Caco-2 (cell line): Measurements from ENCODE around the gene OSBPL5. TPM values are rescaled to one million over a fixed set of nuclear protein-coding genes. Genes with fewer than 3 reads are reported as not detected.

Experiments
- BruUV-seq: library from RNA; stranded (reverse); fragments of 400-500 nt; replicated peaks from 2 replicates; lab custom pipeline; 2021; lab: Mats Ljungman, UMichigan
- CTCF ChIA-PET: fragments of 300-600 bp; sonication (Branson Sonifier 250); formaldehyde crosslinking; loops from one replicate; lab custom pipeline; 2022; ENCODE audit warnings: antibody characterized with exemption; lab: Charles Lee
- POLR2A ChIA-PET: fragments of 300-600 bp; sonication (Branson Sonifier 250); formaldehyde crosslinking; loops from one replicate; lab custom pipeline; 2022; ENCODE audit warnings: antibody characterized with exemption; lab: Charles Lee
- DNase-seq, 2 experiments: peaks; one replicate each; pipeline versions ENCODE4 v3.0.0 to v3.0.0-alpha.2; 2020 to 2022
- H3K27me3 ChIP-seq: replicated peaks from 2 replicates; pipeline ENCODE4 v1.6.0; 2011; ENCODE audit warnings: low read length; ENCODE audit not compliant: control insufficient read depth, insufficient read depth
- H3K36me3 ChIP-seq: 2 replicates; pipeline ENCODE4 v1.5.1; 2011; ENCODE audit warnings: low read length; ENCODE audit not compliant: control insufficient read depth, insufficient read depth
- H3K4me1 ChIP-seq: fragments of 250-450 bp; sonication (Bioruptor Pico); 2 replicates; pipeline ENCODE4 v1.5.1; 2020; ENCODE audit warnings: mild to moderate bottlenecking
- H3K4me3 ChIP-seq: 2 replicates; pipeline ENCODE4 v1.5.1; 2011; ENCODE audit warnings: low read depth, mild to moderate bottlenecking, control low read depth, low read length
- H3K9me3 ChIP-seq: fragments of 250-450 bp; sonication (Bioruptor Pico); 2 replicates; pipeline ENCODE4 v1.5.1; 2020; ENCODE audit warnings: mild to moderate bottlenecking, moderate library complexity
- H3K27ac Mint-ChIP-seq: one replicate; pipeline ENCODE4 v1.8.0; 2022; ENCODE audit warnings: mixed read lengths; ENCODE audit not compliant: unreplicated experiment
- H3K27me3 Mint-ChIP-seq: one replicate; pipeline ENCODE4 v1.8.0; 2022; ENCODE audit warnings: mixed read lengths; ENCODE audit not compliant: insufficient read depth, unreplicated experiment
- H3K36me3 Mint-ChIP-seq: one replicate; pipeline ENCODE4 v1.8.0; 2022; ENCODE audit warnings: mild to moderate bottlenecking, mixed read lengths; ENCODE audit not compliant: insufficient read depth, unreplicated experiment
- H3K4me1 Mint-ChIP-seq: one replicate; pipeline ENCODE4 v1.8.0; 2022; ENCODE audit warnings: low read depth, mixed read lengths; ENCODE audit not compliant: unreplicated experiment
- H3K4me3 Mint-ChIP-seq: one replicate; pipeline ENCODE4 v1.8.0; 2022; ENCODE audit warnings: mild to moderate bottlenecking, moderate library complexity, mixed read lengths; ENCODE audit not compliant: unreplicated experiment
- H3K9me3 Mint-ChIP-seq: one replicate; pipeline ENCODE4 v1.8.0; 2022; ENCODE audit warnings: mixed read lengths; ENCODE audit not compliant: unreplicated experiment
- intact Hi-C: fragments of 100-400 bp; cut with micrococcal nuclease; formaldehyde crosslinking; loops from one replicate; pipeline ENCODE4 v1.10.0; 2022; ENCODE audit not compliant: unreplicated experiment
- total RNA-seq: library from RNA; stranded (reverse); gene quantifications from 2 replicates; pipeline ENCODE4 v1.2.3, GENCODE V29; 2022
- TF ChIP-seq, protein P1 (sequence below), 2 experiments: fragments of 200-600 bp in 1 of 2; IDR thresholded peaks; 1 replicate in 1 of 2; 2 replicates in 1 of 2; pipeline versions ENCODE4 v1.5.1 to v1.8.0; 2011 to 2022; ENCODE audit warnings: antibody characterized with exemption in 1 of 2, control low read depth in 1 of 2, inconsistent platforms in 1 of 2, low read depth in 1 of 2, low read length in 1 of 2, mild to moderate bottlenecking in 1 of 2, moderate library complexity in 1 of 2; ENCODE audit not compliant: insufficient read depth in 1 of 2, severe bottlenecking in 1 of 2, unreplicated experiment in 1 of 2

The OSBPL5 gene
- total RNA-seq, 1 experiment from 2014 or later: 4.9 TPM

GRCh38 chr11:3174387-3174786 is 9.3 kb upstream of the OSBPL5 start:
- no TSS peak for BruUV-seq
- TF ChIP-seq, protein P1, sequence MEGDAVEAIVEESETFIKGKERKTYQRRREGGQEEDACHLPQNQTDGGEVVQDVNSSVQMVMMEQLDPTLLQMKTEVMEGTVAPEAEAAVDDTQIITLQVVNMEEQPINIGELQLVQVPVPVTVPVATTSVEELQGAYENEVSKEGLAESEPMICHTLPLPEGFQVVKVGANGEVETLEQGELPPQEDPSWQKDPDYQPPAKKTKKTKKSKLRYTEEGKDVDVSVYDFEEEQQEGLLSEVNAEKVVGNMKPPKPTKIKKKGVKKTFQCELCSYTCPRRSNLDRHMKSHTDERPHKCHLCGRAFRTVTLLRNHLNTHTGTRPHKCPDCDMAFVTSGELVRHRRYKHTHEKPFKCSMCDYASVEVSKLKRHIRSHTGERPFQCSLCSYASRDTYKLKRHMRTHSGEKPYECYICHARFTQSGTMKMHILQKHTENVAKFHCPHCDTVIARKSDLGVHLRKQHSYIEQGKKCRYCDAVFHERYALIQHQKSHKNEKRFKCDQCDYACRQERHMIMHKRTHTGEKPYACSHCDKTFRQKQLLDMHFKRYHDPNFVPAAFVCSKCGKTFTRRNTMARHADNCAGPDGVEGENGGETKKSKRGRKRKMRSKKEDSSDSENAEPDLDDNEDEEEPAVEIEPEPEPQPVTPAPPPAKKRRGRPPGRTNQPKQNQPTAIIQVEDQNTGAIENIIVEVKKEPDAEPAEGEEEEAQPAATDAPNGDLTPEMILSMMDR (IDR thresholded peaks at IDR 0.05; ENCODE audit: insufficient read depth in 1 of 2, low read depth in 1 of 2, low read length in 1 of 2, severe bottlenecking in 1 of 2, unreplicated experiment in 1 of 2): no peak
- Histone ChIP-seq H3K27me3 (no peaks in the 10 kb centered on the region; the same call in 1 of the 2 replicates), H3K36me3 (no peaks in the 10 kb centered on the region), H3K4me1 (no peaks in the 10 kb centered on the region), H3K4me3 (no peak overlapping the region), H3K9me3 (peaks cover 18% of the 10 kb centered on the region)
- no peaks in the 10 kb centered on the region for H3K36me3 Mint-ChIP-seq
- ChIA-PET POLR2A (no interaction called here), CTCF (no interaction called here)
- no peak overlapping the region for H3K27ac Mint-ChIP-seq
- no peak overlapping the region for H3K4me3 Mint-ChIP-seq
- intact Hi-C loops: no loop called here
- no peaks in the 10 kb centered on the region for H3K4me1 Mint-ChIP-seq
- no peak for DNase-seq
- H3K9me3 Mint-ChIP-seq: peaks cover 11% of the 10 kb centered on the region
- H3K27me3 Mint-ChIP-seq: peaks cover 8% of the 10 kb centered on the region

- Histone ChIP-seq H3K4me1 (no peaks in the 10 kb centered on the region), H3K4me3 (no peak overlapping the region), H3K36me3 (no peaks in the 10 kb centered on the region), H3K9me3 (peaks cover 18% of the 10 kb centered on the region), H3K27me3 (no peaks in the 10 kb centered on the region; the same call in 1 of the 2 replicates)
- H3K9me3 Mint-ChIP-seq: peaks cover 11% of the 10 kb centered on the region
- DNase-seq: no peak
- POLR2A ChIA-PET: no interaction called here
- intact Hi-C loops: no loop called here
- no peak overlapping the region for H3K27ac Mint-ChIP-seq
- H3K27me3 Mint-ChIP-seq: peaks cover 8% of the 10 kb centered on the region
- no peak overlapping the region for H3K4me3 Mint-ChIP-seq
- CTCF ChIA-PET: no interaction called here
- H3K36me3 Mint-ChIP-seq: no peaks in the 10 kb centered on the region
- TF ChIP-seq, protein P1 (IDR thresholded peaks at IDR 0.05; ENCODE audit: insufficient read depth in 1 of 2, low read depth in 1 of 2, low read length in 1 of 2, severe bottlenecking in 1 of 2, unreplicated experiment in 1 of 2): no peak
- H3K4me1 Mint-ChIP-seq: no peaks in the 10 kb centered on the region
- no TSS peak for BruUV-seq
Observed at GRCh38 chr11:3173795-3174194, 8.7 kb upstream of the OSBPL5 start.

DNA sequence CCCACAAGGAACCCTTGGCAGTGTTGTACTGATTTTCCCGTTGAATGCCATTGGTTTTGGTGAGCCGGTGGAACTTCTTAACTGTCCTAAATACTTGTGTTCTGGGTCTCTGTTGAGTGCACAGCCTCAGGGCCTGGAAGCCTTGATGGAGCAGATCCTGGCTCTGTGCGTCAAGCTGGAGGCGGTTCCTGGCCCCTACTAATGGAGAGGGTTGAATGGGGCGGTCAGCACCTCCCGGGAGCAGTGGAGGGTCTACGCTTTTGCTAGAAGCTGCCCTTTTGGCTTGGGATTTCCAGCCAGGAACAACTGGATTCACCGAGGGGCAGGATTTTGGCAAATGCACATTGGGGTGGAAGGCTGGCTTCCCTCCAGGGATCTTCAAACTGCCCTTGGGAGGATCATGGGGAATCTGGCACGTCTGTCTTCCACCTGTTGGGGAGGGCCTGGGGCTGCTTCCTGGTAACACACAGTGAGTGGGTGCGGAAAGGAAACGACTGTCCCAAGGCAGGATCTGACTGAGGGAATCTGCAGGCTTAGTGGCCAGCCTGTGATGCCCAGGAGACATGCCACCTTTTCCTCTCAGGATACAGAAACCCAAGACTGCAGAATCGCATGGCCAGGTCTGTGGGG is 6.9 kb upstream of the OSBPL5 start:
- no peak for DNase-seq
- Histone ChIP-seq H3K4me1 (no peaks in the 10 kb centered on the region), H3K27me3 (no peaks in the 10 kb centered on the region; the same call in 1 of the 2 replicates), H3K36me3 (no peaks in the 10 kb centered on the region), H3K9me3 (peaks cover 13% of the 10 kb centered on the region), H3K4me3 (no peak overlapping the region)
- no TSS peak for BruUV-seq
- TF ChIP-seq, protein P1 (IDR thresholded peaks at IDR 0.05; ENCODE audit: insufficient read depth in 1 of 2, low read depth in 1 of 2, low read length in 1 of 2, severe bottlenecking in 1 of 2, unreplicated experiment in 1 of 2): no peak
- H3K4me1 Mint-ChIP-seq: no peaks in the 10 kb centered on the region
- no peak overlapping the region for H3K27ac Mint-ChIP-seq
- peaks cover 3% of the 10 kb centered on the region for H3K9me3 Mint-ChIP-seq
- CTCF ChIA-PET: no interaction called here
- H3K27me3 Mint-ChIP-seq: peaks cover 8% of the 10 kb centered on the region
- intact Hi-C loops: no loop called here
- no peak overlapping the region for H3K4me3 Mint-ChIP-seq
- H3K36me3 Mint-ChIP-seq: no peaks in the 10 kb centered on the region
- POLR2A ChIA-PET: no interaction called here
